ENCODE data around the gene ATG7. TPM values are rescaled to one million over a fixed set of nuclear protein-coding genes. Genes with fewer than 3 reads are reported as not detected.

ATG7 gene
- total RNA-seq, 4 donors from 2014 or later = 20.6 to 50.4 (median 39.9) TPM

DNA sequence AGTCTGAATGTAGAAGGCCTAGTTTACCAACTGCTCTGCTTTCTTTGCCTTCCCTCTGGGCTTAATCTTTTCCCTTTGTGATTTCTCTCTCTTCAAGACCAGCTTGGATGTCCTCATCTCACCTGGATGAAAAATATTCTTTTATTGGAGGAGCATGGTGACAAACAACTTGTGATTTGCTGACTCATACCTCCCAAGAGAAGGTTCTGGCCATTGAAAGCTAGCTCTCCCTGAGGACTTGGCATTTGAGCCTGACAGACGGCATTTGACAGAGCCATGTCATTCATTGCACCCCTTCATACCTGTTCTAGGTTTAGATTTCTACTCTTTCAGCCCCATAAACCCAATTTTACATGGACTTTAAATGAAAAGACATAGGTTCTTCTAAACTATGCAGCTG is 33.3 kb downstream of the ATG7 start:
- Histone ChIP-seq H3K27ac (replicated peaks in 1 of 4) (no peak overlapping the region), H3K27me3 (no peaks in the 10 kb centered on the region), H3K9me3 (no peaks in the 10 kb centered on the region), H3K36me3 (peaks cover 36 to 89% (median 57%) of the 10 kb centered on the region in 4 donors), H3K4me3 (no peak overlapping the region), H3K4me1 (peaks cover 0 to 22% (median 8%) of the 10 kb centered on the region in 4 donors)
- intact Hi-C loops (cut with DNase I) = no loop called here
- TF ChIP-seq POLR2AphosphoS5 (IDR thresholded peaks at IDR 0.05) (no peak), EP300 (IDR thresholded peaks at IDR 0.05) (no peak), POLR2A (IDR thresholded peaks at IDR 0.05; ENCODE audit: low read depth) (no peak)
- TF ChIP-seq, protein P1, sequence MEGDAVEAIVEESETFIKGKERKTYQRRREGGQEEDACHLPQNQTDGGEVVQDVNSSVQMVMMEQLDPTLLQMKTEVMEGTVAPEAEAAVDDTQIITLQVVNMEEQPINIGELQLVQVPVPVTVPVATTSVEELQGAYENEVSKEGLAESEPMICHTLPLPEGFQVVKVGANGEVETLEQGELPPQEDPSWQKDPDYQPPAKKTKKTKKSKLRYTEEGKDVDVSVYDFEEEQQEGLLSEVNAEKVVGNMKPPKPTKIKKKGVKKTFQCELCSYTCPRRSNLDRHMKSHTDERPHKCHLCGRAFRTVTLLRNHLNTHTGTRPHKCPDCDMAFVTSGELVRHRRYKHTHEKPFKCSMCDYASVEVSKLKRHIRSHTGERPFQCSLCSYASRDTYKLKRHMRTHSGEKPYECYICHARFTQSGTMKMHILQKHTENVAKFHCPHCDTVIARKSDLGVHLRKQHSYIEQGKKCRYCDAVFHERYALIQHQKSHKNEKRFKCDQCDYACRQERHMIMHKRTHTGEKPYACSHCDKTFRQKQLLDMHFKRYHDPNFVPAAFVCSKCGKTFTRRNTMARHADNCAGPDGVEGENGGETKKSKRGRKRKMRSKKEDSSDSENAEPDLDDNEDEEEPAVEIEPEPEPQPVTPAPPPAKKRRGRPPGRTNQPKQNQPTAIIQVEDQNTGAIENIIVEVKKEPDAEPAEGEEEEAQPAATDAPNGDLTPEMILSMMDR (IDR thresholded peaks at IDR 0.05) = no peak
- no peak for DNase-seq (ENCODE audit: extremely low spot score)
- 89% methylated on average over 1 of the region's 1 CpG for WGBS

DNA sequence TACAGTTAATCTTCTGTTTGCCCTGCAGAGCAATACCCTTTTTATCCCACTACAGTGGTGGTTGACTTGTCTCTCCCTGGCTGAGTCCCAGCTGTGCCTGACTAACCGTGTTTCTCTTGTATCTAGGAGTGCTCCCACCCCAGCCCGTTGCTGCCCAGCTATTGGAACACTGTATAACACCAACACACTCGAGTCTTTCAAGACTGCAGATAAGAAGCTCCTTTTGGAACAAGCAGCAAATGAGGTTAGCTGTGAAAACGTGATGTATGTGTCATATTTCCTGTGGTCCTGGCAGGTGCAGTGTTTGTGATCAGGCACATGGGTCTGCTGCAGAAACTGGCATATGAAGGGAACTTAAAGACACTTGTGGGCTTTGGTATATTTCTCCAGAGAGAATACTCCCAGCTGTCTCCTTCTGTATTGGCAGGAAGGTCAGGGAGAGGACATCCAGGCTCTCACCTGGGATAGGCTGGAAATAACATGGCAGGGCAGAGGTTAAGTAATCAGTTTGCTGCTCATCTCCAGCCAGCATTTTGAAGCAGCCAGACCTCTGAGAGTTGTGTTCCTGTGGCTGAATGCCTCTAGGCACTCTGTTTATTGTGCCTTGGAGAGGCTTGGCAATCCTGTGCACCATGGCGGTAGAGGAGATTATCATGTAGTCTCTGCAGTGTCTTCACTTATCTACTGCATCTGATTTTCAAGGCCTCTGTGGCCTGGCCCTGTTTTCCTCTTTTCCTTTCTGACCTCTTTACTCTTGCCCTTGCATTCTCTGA is 34.8 kb downstream of the ATG7 start:
- intact Hi-C loops (cut with DNase I) = no loop called here
- Histone ChIP-seq H3K36me3 (peaks cover 42 to 90% (median 56%) of the 10 kb centered on the region in 4 donors), H3K27ac (replicated peaks in 1 of 4) (peak overlapping the region; percentile 25 to 41 (median 38)), H3K27me3 (no peaks in the 10 kb centered on the region), H3K9me3 (no peaks in the 10 kb centered on the region), H3K4me1 (peaks cover 0 to 22% (median 8%) of the 10 kb centered on the region in 4 donors), H3K4me3 (no peak overlapping the region)
- 43% methylated on average over 5 of the region's 5 CpGs for WGBS
- DNase-seq (ENCODE audit: extremely low spot score) = no peak
- TF ChIP-seq, protein P1 (IDR thresholded peaks at IDR 0.05) = no peak
- TF ChIP-seq POLR2A (IDR thresholded peaks at IDR 0.05; ENCODE audit: low read depth) = no peak
- TF ChIP-seq POLR2AphosphoS5 (IDR thresholded peaks at IDR 0.05) = no peak
- no peak for TF ChIP-seq EP300 (IDR thresholded peaks at IDR 0.05)

DNA sequence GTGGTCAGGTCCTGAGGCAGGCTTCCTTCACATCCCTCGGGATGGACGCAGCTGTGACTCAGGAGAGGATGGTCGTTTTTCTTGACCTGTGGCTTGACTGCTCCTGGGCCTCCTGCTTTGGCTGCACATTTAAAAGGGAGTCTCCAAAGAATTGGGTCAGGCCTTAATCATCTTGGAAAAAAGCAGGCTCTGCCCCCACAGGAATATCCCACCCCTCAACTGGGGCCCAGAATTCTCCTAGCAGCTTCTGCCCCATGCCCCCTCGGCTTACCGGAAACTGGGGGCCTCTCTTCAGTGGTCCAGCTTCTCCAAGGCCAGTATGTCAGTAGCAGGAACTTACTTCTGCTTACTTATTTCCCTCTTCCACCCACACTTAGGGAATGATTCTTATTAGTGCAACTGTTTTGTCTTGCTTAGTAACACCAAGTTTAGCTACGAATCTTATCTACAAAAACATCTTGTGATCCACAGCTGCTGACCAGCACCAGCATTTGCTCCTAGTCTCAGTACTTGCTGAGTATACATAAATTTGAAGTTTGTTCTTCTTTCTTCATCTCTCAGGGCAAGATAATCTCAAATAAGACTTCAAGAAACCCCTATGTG is 35.7 kb downstream of the ATG7 start:
- no peak overlapping the region for H3K4me3 ChIP-seq

DNA sequence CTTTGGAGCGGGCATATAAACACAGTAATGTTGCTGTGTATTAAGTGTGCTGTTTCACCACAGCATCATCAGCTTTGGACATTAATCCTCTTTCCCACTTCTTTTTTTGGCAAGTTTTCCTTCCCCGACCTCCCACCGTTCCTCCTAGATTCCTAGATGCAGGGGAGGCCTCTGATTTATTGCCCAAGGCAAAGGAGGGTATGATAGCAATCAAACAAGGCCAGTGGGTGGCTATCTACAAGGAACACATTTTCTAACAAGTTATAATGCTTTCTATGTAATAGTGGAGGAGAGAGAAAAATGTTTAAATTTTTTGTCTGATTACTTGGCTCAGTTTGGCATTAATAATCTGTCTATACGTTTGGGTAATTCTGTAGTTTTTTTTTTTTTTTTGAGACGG is 38.1 kb downstream of the ATG7 start:
- Histone ChIP-seq H3K27ac (replicated peaks in 1 of 4) (no peak overlapping the region), H3K27me3 (no peaks in the 10 kb centered on the region), H3K9me3 (no peaks in the 10 kb centered on the region), H3K4me1 (peaks cover 0 to 19% (median 8%) of the 10 kb centered on the region in 4 donors), H3K36me3 (peaks cover 53 to 99% (median 72%) of the 10 kb centered on the region in 4 donors), H3K4me3 (no peak overlapping the region)
- DNase-seq (ENCODE audit: extremely low spot score) = no peak
- intact Hi-C loops (cut with DNase I) = no loop called here
- 89% methylated on average over 5 of the region's 5 CpGs for WGBS
- TF ChIP-seq, protein P1 (IDR thresholded peaks at IDR 0.05) = no peak
- TF ChIP-seq POLR2AphosphoS5 (IDR thresholded peaks at IDR 0.05) (no peak), POLR2A (IDR thresholded peaks at IDR 0.05; ENCODE audit: low read depth) (no peak), EP300 (IDR thresholded peaks at IDR 0.05) (no peak)

More for the DNA sequence above, 35.7 kb downstream of the ATG7 start:
- H3K36me3 ChIP-seq = peaks cover 42 to 91% (median 57%) of the 10 kb centered on the region in 4 donors
- H3K9me3 ChIP-seq = no peaks in the 10 kb centered on the region
- no peak for TF ChIP-seq POLR2A (IDR thresholded peaks at IDR 0.05; ENCODE audit: low read depth)
- TF ChIP-seq, protein P1 (IDR thresholded peaks at IDR 0.05) = no peak
- no peak for TF ChIP-seq EP300 (IDR thresholded peaks at IDR 0.05)
- TF ChIP-seq POLR2AphosphoS5 (IDR thresholded peaks at IDR 0.05) = no peak
- no peaks in the 10 kb centered on the region for H3K27me3 ChIP-seq
- peak overlapping the region; percentile 25 to 41 (median 38) for H3K27ac ChIP-seq (replicated peaks in 1 of 4)
- 86% methylated on average over 3 of the region's 6 CpGs for whole genome bisulfite sequencing
- no peak for DNase-seq (ENCODE audit: extremely low spot score)
- peaks cover 0 to 22% (median 8%) of the 10 kb centered on the region in 4 donors for H3K4me1 ChIP-seq
- intact Hi-C loops (cut with DNase I) = no loop called here
